NB4 (cell line): ENCODE measurements around the gene NEMP2.

ENCODE experiments used
- CTCF ChIP-seq: IDR thresholded peaks from one replicate; pipeline ENCODE4 v1.5.1; 2012; ENCODE audit warnings: low read depth, low read length
- MYC ChIP-seq: IDR thresholded peaks from 2 replicates; pipeline ENCODE4 v1.6.1; 2011; ENCODE audit warnings: low read depth, low read length
- POLR2A ChIP-seq: IDR thresholded peaks from 2 replicates; pipeline ENCODE4 v1.6.1; 2011; ENCODE audit warnings: mild to moderate bottlenecking; ENCODE audit not compliant: insufficient read length; ENCODE audit errors: extremely low read depth

GRCh38 chr2:190458352-190459107 lies 76.0 kb downstream of the NEMP2 start:
- TF ChIP-seq CTCF (no peak), POLR2A (no peak), MYC (no peak)
